Measurements from ENCODE around the gene CALHM6.

DNA sequence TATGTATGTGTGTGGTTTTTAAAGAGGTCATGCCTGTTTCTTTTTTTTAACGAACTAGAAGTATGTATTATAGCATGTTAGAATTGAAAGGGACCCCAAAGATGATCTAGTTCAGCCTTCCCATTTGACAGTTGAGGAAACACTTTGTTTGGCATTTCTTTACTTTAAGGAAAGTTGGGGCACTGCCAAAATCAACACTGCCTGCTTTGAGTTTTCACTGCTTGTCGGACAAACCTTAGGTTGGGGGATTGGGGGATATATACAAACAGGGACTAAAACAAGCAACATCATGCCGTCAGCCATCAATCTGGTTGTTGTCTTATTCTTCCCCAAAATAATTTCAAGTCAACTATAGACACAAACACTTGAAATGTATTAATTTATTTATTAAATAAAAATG lies 14.1 kb upstream of the CALHM6 start:
- TF ChIP-seq TCF12 (IDR thresholded peaks at IDR 0.05; ENCODE audit: low read depth) (no peak), REST (IDR thresholded peaks at IDR 0.05; ENCODE audit: low read depth) (no peak), EP300 (IDR thresholded peaks at IDR 0.05; ENCODE audit: borderline replicate concordance) (no peak), YY1 (IDR thresholded peaks at IDR 0.05; ENCODE audit: low read depth) (no peak), CREB1 (IDR thresholded peaks at IDR 0.05; ENCODE audit: low read depth) (no peak), TAF1 (IDR thresholded peaks at IDR 0.05; ENCODE audit: low read depth) (no peak), EGR1 (IDR thresholded peaks at IDR 0.05) (no peak), NFIC (IDR thresholded peaks at IDR 0.05) (no peak), ZBTB7A (IDR thresholded peaks at IDR 0.05; ENCODE audit: low read depth) (no peak), USF1 (IDR thresholded peaks at IDR 0.05) (no peak), CEBPB (IDR thresholded peaks at IDR 0.05) (no peak), TEAD4 (IDR thresholded peaks at IDR 0.05) (no peak)
- TF ChIP-seq, protein P1, sequence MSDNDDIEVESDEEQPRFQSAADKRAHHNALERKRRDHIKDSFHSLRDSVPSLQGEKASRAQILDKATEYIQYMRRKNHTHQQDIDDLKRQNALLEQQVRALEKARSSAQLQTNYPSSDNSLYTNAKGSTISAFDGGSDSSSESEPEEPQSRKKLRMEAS (IDR thresholded peaks at IDR 0.05): no peak
